ENCODE data around the gene CNGA2.

Gene CNGA2

DNA sequence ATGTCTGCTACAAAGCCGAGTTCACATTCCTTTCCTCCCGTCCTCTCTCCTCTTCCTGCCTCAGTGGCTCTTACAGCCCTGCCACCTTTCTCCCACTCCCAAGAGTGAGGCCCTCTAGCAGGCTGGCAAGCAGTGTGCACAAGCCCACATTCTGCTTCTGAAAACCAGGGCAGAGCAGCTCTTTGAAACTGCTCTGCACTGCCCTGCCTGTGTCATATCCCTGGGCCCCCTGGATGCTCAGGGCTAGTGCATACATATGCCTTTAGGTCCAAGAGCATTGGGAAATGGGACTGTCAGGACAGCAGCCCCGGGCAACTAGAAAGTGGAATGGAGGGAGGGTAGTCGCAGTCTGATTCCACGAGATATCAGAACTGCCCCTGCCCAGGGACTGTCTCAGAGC lies 42.4 kb downstream of the CNGA2 start:
- POLR2A ChIA-PET: no interaction called here
- DNase-seq: no peak
- whole genome bisulfite sequencing (ENCODE audit: insufficient coverage): 84% methylated on average over 5 of the region's 5 CpGs

GRCh38 chrX:151779258-151779657 lies 44.7 kb downstream of the CNGA2 start:
- Histone ChIP-seq H3K27me3 (replicated peaks in 2 of 5; ENCODE audit: control insufficient read depth in 4 of 5, insufficient read depth in 5 of 5, low read length in 4 of 5) (peaks cover 0 to 10% (median 0%) of the 10 kb centered on the region in 5 experiments), H3K36me3 (ENCODE audit: control insufficient read depth in 4 of 4, insufficient read depth in 4 of 4, low read length in 3 of 4) (no peaks in the 10 kb centered on the region), H3K4me3 (ENCODE audit: control insufficient read depth in 1 of 7, extremely low read depth in 1 of 7, insufficient read depth in 4 of 7, low read depth in 2 of 7, low read length in 6 of 7) (no peak overlapping the region), H3K4me1 (ENCODE audit: control extremely low read depth in 1 of 4, control insufficient read depth in 4 of 4, insufficient read depth in 4 of 4, low read length in 3 of 4) (no peaks in the 10 kb centered on the region), H3K27ac (ENCODE audit: insufficient read depth in 1 of 2, low read depth in 1 of 2, low read length in 2 of 2, poor library complexity in 1 of 2, severe bottlenecking in 2 of 2) (no peak overlapping the region), H3K9me3 (ENCODE audit: control extremely low read depth in 1 of 5, control insufficient read depth in 4 of 5, insufficient read depth in 2 of 5, low read depth in 1 of 5, low read length in 4 of 5) (no peaks in the 10 kb centered on the region)
- ChIA-PET CTCF (no interaction called here), POLR2A (no interaction called here)
- no peak for DNase-seq
- 68% methylated on average over 4 of the region's 4 CpGs for WGBS (ENCODE audit: insufficient coverage)

More for the DNA sequence above, 42.4 kb downstream of the CNGA2 start:
- no peaks in the 10 kb centered on the region for H3K36me3 ChIP-seq (ENCODE audit: control insufficient read depth in 4 of 4, insufficient read depth in 4 of 4, low read length in 3 of 4)
- H3K9me3 ChIP-seq (ENCODE audit: control extremely low read depth in 1 of 5, control insufficient read depth in 4 of 5, insufficient read depth in 2 of 5, low read depth in 1 of 5, low read length in 4 of 5): no peaks in the 10 kb centered on the region
- CTCF ChIA-PET: no interaction called here
- no peaks in the 10 kb centered on the region for H3K4me1 ChIP-seq (ENCODE audit: control extremely low read depth in 1 of 4, control insufficient read depth in 4 of 4, insufficient read depth in 4 of 4, low read length in 3 of 4)
- H3K27ac ChIP-seq (ENCODE audit: insufficient read depth in 1 of 2, low read depth in 1 of 2, low read length in 2 of 2, poor library complexity in 1 of 2, severe bottlenecking in 2 of 2): no peak overlapping the region
- H3K27me3 ChIP-seq (replicated peaks in 2 of 5; ENCODE audit: control insufficient read depth in 4 of 5, insufficient read depth in 5 of 5, low read length in 4 of 5): peaks cover 0 to 10% (median 0%) of the 10 kb centered on the region in 5 experiments
- no peak overlapping the region for H3K4me3 ChIP-seq (ENCODE audit: control insufficient read depth in 1 of 7, extremely low read depth in 1 of 7, insufficient read depth in 4 of 7, low read depth in 2 of 7, low read length in 6 of 7)

GRCh38 chrX:151780621-151781020 lies 46.1 kb downstream of the CNGA2 start:
- no peak overlapping the region for H3K27ac ChIP-seq (ENCODE audit: insufficient read depth in 1 of 2, low read depth in 1 of 2, low read length in 2 of 2, poor library complexity in 1 of 2, severe bottlenecking in 2 of 2)
- no peaks in the 10 kb centered on the region for H3K36me3 ChIP-seq (ENCODE audit: control insufficient read depth in 4 of 4, insufficient read depth in 4 of 4, low read length in 3 of 4)
- POLR2A ChIA-PET: no interaction called here
- WGBS (ENCODE audit: insufficient coverage): 96% methylated on average over 4 of the region's 4 CpGs
- H3K27me3 ChIP-seq (replicated peaks in 2 of 5; ENCODE audit: control insufficient read depth in 4 of 5, insufficient read depth in 5 of 5, low read length in 4 of 5): peaks cover 0 to 10% (median 0%) of the 10 kb centered on the region in 5 experiments
- H3K4me3 ChIP-seq (ENCODE audit: control insufficient read depth in 1 of 7, extremely low read depth in 1 of 7, insufficient read depth in 4 of 7, low read depth in 2 of 7, low read length in 6 of 7): no peak overlapping the region
- no peaks in the 10 kb centered on the region for H3K4me1 ChIP-seq (ENCODE audit: control extremely low read depth in 1 of 4, control insufficient read depth in 4 of 4, insufficient read depth in 4 of 4, low read length in 3 of 4)
- H3K9me3 ChIP-seq (ENCODE audit: control extremely low read depth in 1 of 5, control insufficient read depth in 4 of 5, insufficient read depth in 2 of 5, low read depth in 1 of 5, low read length in 4 of 5): no peaks in the 10 kb centered on the region
- no peak for DNase-seq
- CTCF ChIA-PET: no interaction called here

GRCh38 chrX:151789179-151789800 lies 54.7 kb downstream of the CNGA2 start:
- WGBS (ENCODE audit: insufficient coverage): 79% methylated on average over 5 of the region's 6 CpGs
- Histone ChIP-seq H3K9me3 (ENCODE audit: control extremely low read depth in 1 of 5, control insufficient read depth in 4 of 5, insufficient read depth in 2 of 5, low read depth in 1 of 5, low read length in 4 of 5) (peaks cover 0 to 2% (median 0%) of the 10 kb centered on the region in 5 experiments), H3K4me1 (ENCODE audit: control extremely low read depth in 1 of 4, control insufficient read depth in 4 of 4, insufficient read depth in 4 of 4, low read length in 3 of 4) (no peaks in the 10 kb centered on the region), H3K4me3 (ENCODE audit: control insufficient read depth in 1 of 7, extremely low read depth in 1 of 7, insufficient read depth in 4 of 7, low read depth in 2 of 7, low read length in 6 of 7) (no peak overlapping the region), H3K27me3 (replicated peaks in 2 of 5; ENCODE audit: control insufficient read depth in 4 of 5, insufficient read depth in 5 of 5, low read length in 4 of 5) (peaks cover 0 to 7% (median 0%) of the 10 kb centered on the region in 5 experiments), H3K36me3 (ENCODE audit: control insufficient read depth in 4 of 4, insufficient read depth in 4 of 4, low read length in 3 of 4) (no peaks in the 10 kb centered on the region), H3K27ac (ENCODE audit: insufficient read depth in 1 of 2, low read depth in 1 of 2, low read length in 2 of 2, poor library complexity in 1 of 2, severe bottlenecking in 2 of 2) (no peak overlapping the region)
- ChIA-PET POLR2A (no interaction called here), CTCF (no interaction called here)
- DNase-seq: no peak

- H3K4me1 ChIP-seq (ENCODE audit: control extremely low read depth in 1 of 4, control insufficient read depth in 4 of 4, insufficient read depth in 4 of 4, low read length in 3 of 4): no peaks in the 10 kb centered on the region
- ChIA-PET POLR2A (no interaction called here), CTCF (no interaction called here)
- WGBS (ENCODE audit: insufficient coverage): 56% methylated on average over 2 of the region's 3 CpGs
- H3K27me3 ChIP-seq (replicated peaks in 2 of 5; ENCODE audit: control insufficient read depth in 4 of 5, insufficient read depth in 5 of 5, low read length in 4 of 5): peaks cover 0 to 12% (median 0%) of the 10 kb centered on the region in 5 experiments
- H3K4me3 ChIP-seq (ENCODE audit: control insufficient read depth in 1 of 7, extremely low read depth in 1 of 7, insufficient read depth in 4 of 7, low read depth in 2 of 7, low read length in 6 of 7): no peak overlapping the region
- DNase-seq: no peak
- no peak overlapping the region for H3K27ac ChIP-seq (ENCODE audit: insufficient read depth in 1 of 2, low read depth in 1 of 2, low read length in 2 of 2, poor library complexity in 1 of 2, severe bottlenecking in 2 of 2)
- peaks cover 0 to 2% (median 0%) of the 10 kb centered on the region in 5 experiments for H3K9me3 ChIP-seq (ENCODE audit: control extremely low read depth in 1 of 5, control insufficient read depth in 4 of 5, insufficient read depth in 2 of 5, low read depth in 1 of 5, low read length in 4 of 5)
- H3K36me3 ChIP-seq (ENCODE audit: control insufficient read depth in 4 of 4, insufficient read depth in 4 of 4, low read length in 3 of 4): no peaks in the 10 kb centered on the region
These were observed 56.1 kb downstream of the CNGA2 start for GRCh38 chrX:151790481-151791160.

DNA sequence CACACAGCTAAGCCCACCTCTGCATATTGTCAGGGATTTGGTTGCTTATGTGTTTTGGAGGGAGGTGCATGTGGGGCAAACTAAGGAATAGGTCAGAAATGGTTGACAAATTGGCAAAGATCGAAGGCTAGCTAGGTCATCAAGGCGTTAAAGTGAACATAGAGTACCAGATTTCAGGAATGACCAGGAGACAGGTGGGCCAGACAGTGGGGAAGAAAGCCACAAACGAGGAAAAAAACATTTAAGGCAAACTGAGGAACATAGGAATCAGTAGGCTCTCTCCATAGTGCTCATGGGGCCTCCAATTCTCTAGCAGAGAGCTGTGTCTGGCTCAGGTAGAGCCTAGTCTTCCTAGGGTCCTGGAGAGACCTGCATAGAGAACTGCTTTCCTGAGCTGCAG lies 57.4 kb downstream of the CNGA2 start:
- WGBS (ENCODE audit: insufficient coverage): 72% methylated on average over 3 of the region's 3 CpGs
- Histone ChIP-seq H3K4me3 (ENCODE audit: control insufficient read depth in 1 of 7, extremely low read depth in 1 of 7, insufficient read depth in 4 of 7, low read depth in 2 of 7, low read length in 6 of 7) (no peak overlapping the region), H3K9me3 (ENCODE audit: control extremely low read depth in 1 of 5, control insufficient read depth in 4 of 5, insufficient read depth in 2 of 5, low read depth in 1 of 5, low read length in 4 of 5) (peaks cover 0 to 2% (median 0%) of the 10 kb centered on the region in 5 experiments), H3K27ac (ENCODE audit: insufficient read depth in 1 of 2, low read depth in 1 of 2, low read length in 2 of 2, poor library complexity in 1 of 2, severe bottlenecking in 2 of 2) (no peak overlapping the region), H3K4me1 (ENCODE audit: control extremely low read depth in 1 of 4, control insufficient read depth in 4 of 4, insufficient read depth in 4 of 4, low read length in 3 of 4) (no peaks in the 10 kb centered on the region), H3K27me3 (replicated peaks in 2 of 5; ENCODE audit: control insufficient read depth in 4 of 5, insufficient read depth in 5 of 5, low read length in 4 of 5) (peaks cover 0 to 12% (median 0%) of the 10 kb centered on the region in 5 experiments), H3K36me3 (ENCODE audit: control insufficient read depth in 4 of 4, insufficient read depth in 4 of 4, low read length in 3 of 4) (no peaks in the 10 kb centered on the region)
- ChIA-PET POLR2A (no interaction called here), CTCF (no interaction called here)
- no peak for DNase-seq

- POLR2A ChIA-PET: no interaction called here
- Histone ChIP-seq H3K4me3 (ENCODE audit: control insufficient read depth in 1 of 7, extremely low read depth in 1 of 7, insufficient read depth in 4 of 7, low read depth in 2 of 7, low read length in 6 of 7) (no peak overlapping the region), H3K27me3 (replicated peaks in 2 of 5; ENCODE audit: control insufficient read depth in 4 of 5, insufficient read depth in 5 of 5, low read length in 4 of 5) (peaks cover 0 to 12% (median 0%) of the 10 kb centered on the region in 5 experiments), H3K27ac (ENCODE audit: insufficient read depth in 1 of 2, low read depth in 1 of 2, low read length in 2 of 2, poor library complexity in 1 of 2, severe bottlenecking in 2 of 2) (no peak overlapping the region), H3K36me3 (ENCODE audit: control insufficient read depth in 4 of 4, insufficient read depth in 4 of 4, low read length in 3 of 4) (no peaks in the 10 kb centered on the region), H3K4me1 (ENCODE audit: control extremely low read depth in 1 of 4, control insufficient read depth in 4 of 4, insufficient read depth in 4 of 4, low read length in 3 of 4) (no peaks in the 10 kb centered on the region), H3K9me3 (ENCODE audit: control extremely low read depth in 1 of 5, control insufficient read depth in 4 of 5, insufficient read depth in 2 of 5, low read depth in 1 of 5, low read length in 4 of 5) (peaks cover 0 to 2% (median 0%) of the 10 kb centered on the region in 5 experiments)
- DNase-seq: no peak
- 93% methylated on average over 3 of the region's 5 CpGs for WGBS (ENCODE audit: insufficient coverage)
- CTCF ChIA-PET: no interaction called here
These were observed 58.0 kb downstream of the CNGA2 start for GRCh38 chrX:151792505-151792904.
